HepG2 (cell line): ENCODE measurements around the gene CPT1C. TPM values are rescaled to one million over a fixed set of nuclear protein-coding genes. Genes with fewer than 3 reads are reported as not detected.
A peak's percentile ranks its signal among the peaks of the same experiment; 100 is the strongest.

Source experiments
- EHMT2 ChIP-seq: fragments of 200-600 bp; sonication (generic); IDR thresholded peaks from 2 replicates; pipeline ENCODE4 v1.7.0; 2017; ENCODE audit warnings: antibody characterized with exemption, low read depth, low read length, borderline replicate concordance
- EP300 ChIP-seq, 3 experiments: sonication (generic) in 1 of 3; formaldehyde crosslinking in 1 of 3; IDR thresholded peaks; 2 replicates each; pipeline versions ENCODE4 v1.5.1 to v1.6.1; 2011 to 2020; ENCODE audit warnings: low read depth in 2 of 3, low read length in 2 of 3, borderline replicate concordance in 1 of 3, improper control_type of control experiment in 1 of 3, mild to moderate bottlenecking in 1 of 3, missing genetic modification reagents in 1 of 3, moderate library complexity in 1 of 3
- FOXA3 ChIP-seq: IDR thresholded peaks from 2 replicates; pipeline ENCODE4 v1.6.1; 2016; ENCODE audit warnings: missing genetic modification reagents, missing compliant biosample characterization
- PAF1 ChIP-seq: IDR thresholded peaks from 2 replicates; pipeline ENCODE4 v1.6.1; 2016; ENCODE audit warnings: missing genetic modification reagents, missing compliant biosample characterization
- PATZ1 ChIP-seq: sonication (generic); formaldehyde crosslinking; IDR thresholded peaks from 2 replicates; pipeline ENCODE4 v1.4.0; 2020; ENCODE audit warnings: missing genetic modification reagents
- SMAD1 ChIP-seq: sonication (generic); formaldehyde crosslinking; IDR thresholded peaks from 2 replicates; pipeline ENCODE4 v1.4.0; 2020; ENCODE audit warnings: missing genetic modification reagents, low read depth, mild to moderate bottlenecking, borderline replicate concordance
- TCF7 ChIP-seq: sonication (generic); IDR thresholded peaks from 2 replicates; pipeline ENCODE4 v1.6.1; 2016; ENCODE audit warnings: antibody characterized with exemption, low read depth
- YEATS2 ChIP-seq: sonication (generic); formaldehyde crosslinking; IDR thresholded peaks from 2 replicates; pipeline ENCODE4 v1.4.0; 2020; ENCODE audit warnings: missing genetic modification reagents, borderline replicate concordance
- ZBTB20 ChIP-seq: sonication (generic); formaldehyde crosslinking; IDR thresholded peaks from 2 replicates; pipeline ENCODE4 v1.8.1; 2023; ENCODE audit warnings: missing genetic modification reagents, low read depth, mild to moderate bottlenecking, borderline replicate concordance
- ZBTB7A ChIP-seq: sonication (generic); formaldehyde crosslinking; IDR thresholded peaks from 2 replicates; pipeline ENCODE4 v1.8.0; 2022; ENCODE audit warnings: mild to moderate bottlenecking, missing genetic modification reagents
- ZNF138 ChIP-seq: sonication (generic); formaldehyde crosslinking; IDR thresholded peaks from 2 replicates; pipeline ENCODE4 v1.5.0; 2020; ENCODE audit warnings: mild to moderate bottlenecking, low read depth, missing genetic modification reagents
- ZNF256 ChIP-seq: sonication (generic); formaldehyde crosslinking; conservative IDR thresholded peaks from 2 replicates; pipeline ENCODE4 v1.4.0; 2020; ENCODE audit warnings: missing genetic modification reagents
- ZNF260 ChIP-seq: sonication (generic); formaldehyde crosslinking; IDR thresholded peaks from 2 replicates; pipeline ENCODE4 v1.4.0; 2020; ENCODE audit warnings: missing genetic modification reagents, low read depth, mild to moderate bottlenecking, borderline replicate concordance
- ZNF264 ChIP-seq: sonication (generic); formaldehyde crosslinking; IDR thresholded peaks from 2 replicates; pipeline ENCODE4 v1.4.0; 2020; ENCODE audit warnings: missing genetic modification reagents
- ZNF33A ChIP-seq: sonication (generic); formaldehyde crosslinking; IDR thresholded peaks from 2 replicates; pipeline ENCODE4 v1.5.1; 2020; ENCODE audit warnings: missing genetic modification reagents, mild to moderate bottlenecking, moderate library complexity, borderline replicate concordance
- ZNF367 ChIP-seq: sonication (generic); formaldehyde crosslinking; IDR thresholded peaks from 2 replicates; pipeline ENCODE4 v1.4.0; 2020; ENCODE audit warnings: missing genetic modification reagents, borderline replicate concordance
- ZNF614 ChIP-seq: IDR thresholded peaks from 2 replicates; pipeline ENCODE4 v1.6.1; 2018; ENCODE audit warnings: missing biosample characterization, missing genetic modification reagents, inconsistent platforms, borderline replicate concordance
- ZNF619 ChIP-seq: sonication (generic); formaldehyde crosslinking; IDR thresholded peaks from 2 replicates; pipeline ENCODE4 v1.4.0; 2020; ENCODE audit warnings: mild to moderate bottlenecking, missing genetic modification reagents
- ZNF761 ChIP-seq: sonication (generic); formaldehyde crosslinking; conservative IDR thresholded peaks from 2 replicates; pipeline ENCODE4 v1.4.0; 2020; ENCODE audit warnings: mild to moderate bottlenecking, missing genetic modification reagents
- polyA plus RNA-seq, 8 experiments: library from polyadenylated mRNA; depleted of rRNA in 3 of 8; stranded (reverse) in 7 of 8; unstranded in 1 of 8; fragments of >200 nt; fragmentation: Illumina TruSeq in 4 of 8; extraction: Trizol in 4 of 8; gene quantifications; 2 replicates each; pipeline versions ENCODE4 v1.2.1 to v1.2.3, GENCODE V29; 2011 to 2016; ENCODE audit warnings: low read depth in 4 of 8, missing spikeins in 1 of 8, mixed read lengths in 1 of 8; ENCODE audit not compliant: insufficient read depth in 1 of 8
- total RNA-seq, 5 experiments: library from RNA; depleted of rRNA; stranded (reverse); fragments of >200 nt; fragmentation: Illumina TruSeq; extraction: Trizol; gene quantifications; 2 replicates each; pipeline ENCODE4 v1.2.3, GENCODE V29; 2016; ENCODE audit warnings: low read depth in 1 of 5
- TF ChIP-seq, protein P1 (sequence below): sonication (generic); formaldehyde crosslinking; IDR thresholded peaks from 2 replicates; pipeline ENCODE4 v1.5.1; 2020; ENCODE audit warnings: mild to moderate bottlenecking, missing genetic modification reagents, borderline replicate concordance
- TF ChIP-seq, protein P2 (sequence below): sonication (generic); formaldehyde crosslinking; IDR thresholded peaks from 2 replicates; pipeline ENCODE4 v1.4.0; 2020; ENCODE audit warnings: missing genetic modification reagents

Gene CPT1C
- total and polyA plus RNA-seq, 2 of the 13 experiments (the other 11 are each of a cell fraction or from before 2014, with no cell fraction given): 0.18 TPM; not detected in 1

DNA sequence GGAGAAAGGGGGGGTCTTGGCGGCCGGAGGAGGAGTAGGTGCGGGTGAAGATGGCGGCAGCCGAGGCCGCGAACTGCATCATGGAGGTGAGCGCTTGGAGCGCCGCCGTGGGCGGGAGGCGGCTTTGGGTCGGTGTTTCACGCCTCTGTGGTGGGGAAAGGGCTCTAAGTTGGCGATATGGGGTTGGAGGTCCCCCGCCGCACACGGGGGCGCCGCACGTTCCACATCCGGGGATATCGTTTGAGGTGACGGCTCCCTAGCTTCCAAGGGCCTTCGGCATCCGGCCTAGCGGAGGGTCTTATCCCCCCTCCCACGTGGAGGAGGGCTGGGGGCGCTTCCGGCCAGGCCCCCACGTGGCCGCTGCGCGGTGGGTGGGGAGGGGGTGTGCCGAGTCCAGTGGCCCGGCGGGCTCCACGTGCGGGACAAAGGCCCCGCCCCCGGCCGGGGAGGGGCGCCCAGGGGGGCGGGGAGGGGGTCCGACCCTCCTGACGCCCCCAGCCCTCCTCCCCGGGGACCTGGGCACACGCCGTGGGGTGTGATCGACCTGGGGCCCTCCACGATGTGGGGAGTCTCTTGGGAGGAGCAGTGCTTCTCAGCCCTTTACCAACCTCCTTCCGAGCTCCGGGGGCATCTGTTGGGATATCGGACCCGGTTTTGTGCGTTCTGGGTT lies 13.6 kb upstream of the CPT1C start, which contains the start of gene PRMT1 (continued):
- TF ChIP-seq ZBTB20 (CRISPR knock-in tag) (peak; percentile 63; the same call in 1 of the 2 replicates), ZNF138 (CRISPR knock-in tag) (no peak), ZNF614 (CRISPR knock-in tag) (0 out of 2 replicates have a peak, but pooled peaks have one; percentile 45), ZNF264 (no peak), TCF7 (no peak), ZNF33A (CRISPR knock-in tag) (no peak), ZNF256 (CRISPR knock-in tag) (no peak), EHMT2 (no peak), EP300 (IDR thresholded peaks at IDR 0.05; ENCODE audit: low read depth in 2 of 2, low read length in 2 of 2) (no peak; a peak in 1 of 4 replicates), EP300 (CRISPR knock-in tag; IDR thresholded peaks at IDR 0.05; ENCODE audit: borderline replicate concordance) (no peak; the same call in 1 of the 2 replicates), PATZ1 (CRISPR knock-in tag) (peak; percentile 95), SMAD1 (CRISPR knock-in tag) (no peak), FOXA3 (CRISPR knock-in tag) (no peak), ZNF619 (CRISPR knock-in tag) (no peak), ZBTB7A (peak; percentile 84; the same call in 1 of the 2 replicates), PAF1 (CRISPR knock-in tag) (no peak), ZNF367 (CRISPR knock-in tag) (no peak), ZNF761 (no peak), ZNF260 (CRISPR knock-in tag) (no peak), YEATS2 (CRISPR knock-in tag) (peak; percentile 59; the same call in 1 of the 2 replicates)
- TF ChIP-seq, protein P1, sequence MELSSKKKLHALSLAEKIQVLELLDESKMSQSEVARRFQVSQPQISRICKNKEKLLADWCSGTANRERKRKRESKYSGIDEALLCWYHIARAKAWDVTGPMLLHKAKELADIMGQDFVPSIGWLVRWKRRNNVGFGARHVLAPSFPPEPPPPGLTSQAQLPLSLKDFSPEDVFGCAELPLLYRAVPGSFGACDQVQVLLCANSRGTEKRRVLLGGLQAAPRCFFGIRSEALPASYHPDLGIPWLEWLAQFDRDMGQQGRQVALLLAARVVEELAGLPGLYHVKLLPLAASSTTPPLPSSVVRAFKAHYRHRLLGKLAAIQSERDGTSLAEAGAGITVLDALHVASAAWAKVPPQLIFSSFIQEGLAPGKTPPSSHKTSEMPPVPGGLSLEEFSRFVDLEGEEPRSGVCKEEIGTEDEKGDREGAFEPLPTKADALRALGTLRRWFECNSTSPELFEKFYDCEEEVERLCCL: no peak
- TF ChIP-seq, protein P2, sequence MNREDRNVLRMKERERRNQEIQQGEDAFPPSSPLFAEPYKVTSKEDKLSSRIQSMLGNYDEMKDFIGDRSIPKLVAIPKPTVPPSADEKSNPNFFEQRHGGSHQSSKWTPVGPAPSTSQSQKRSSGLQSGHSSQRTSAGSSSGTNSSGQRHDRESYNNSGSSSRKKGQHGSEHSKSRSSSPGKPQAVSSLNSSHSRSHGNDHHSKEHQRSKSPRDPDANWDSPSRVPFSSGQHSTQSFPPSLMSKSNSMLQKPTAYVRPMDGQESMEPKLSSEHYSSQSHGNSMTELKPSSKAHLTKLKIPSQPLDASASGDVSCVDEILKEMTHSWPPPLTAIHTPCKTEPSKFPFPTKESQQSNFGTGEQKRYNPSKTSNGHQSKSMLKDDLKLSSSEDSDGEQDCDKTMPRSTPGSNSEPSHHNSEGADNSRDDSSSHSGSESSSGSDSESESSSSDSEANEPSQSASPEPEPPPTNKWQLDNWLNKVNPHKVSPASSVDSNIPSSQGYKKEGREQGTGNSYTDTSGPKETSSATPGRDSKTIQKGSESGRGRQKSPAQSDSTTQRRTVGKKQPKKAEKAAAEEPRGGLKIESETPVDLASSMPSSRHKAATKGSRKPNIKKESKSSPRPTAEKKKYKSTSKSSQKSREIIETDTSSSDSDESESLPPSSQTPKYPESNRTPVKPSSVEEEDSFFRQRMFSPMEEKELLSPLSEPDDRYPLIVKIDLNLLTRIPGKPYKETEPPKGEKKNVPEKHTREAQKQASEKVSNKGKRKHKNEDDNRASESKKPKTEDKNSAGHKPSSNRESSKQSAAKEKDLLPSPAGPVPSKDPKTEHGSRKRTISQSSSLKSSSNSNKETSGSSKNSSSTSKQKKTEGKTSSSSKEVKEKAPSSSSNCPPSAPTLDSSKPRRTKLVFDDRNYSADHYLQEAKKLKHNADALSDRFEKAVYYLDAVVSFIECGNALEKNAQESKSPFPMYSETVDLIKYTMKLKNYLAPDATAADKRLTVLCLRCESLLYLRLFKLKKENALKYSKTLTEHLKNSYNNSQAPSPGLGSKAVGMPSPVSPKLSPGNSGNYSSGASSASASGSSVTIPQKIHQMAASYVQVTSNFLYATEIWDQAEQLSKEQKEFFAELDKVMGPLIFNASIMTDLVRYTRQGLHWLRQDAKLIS (CRISPR knock-in tag): no peak
